ENCODE data around the gene DNAJB1. TPM values are rescaled to one million over a fixed set of nuclear protein-coding genes. Genes with fewer than 3 reads are reported as not detected.

The DNAJB1 gene
- total and polyA plus RNA-seq, 10 of the 15 experiments (the other 5 are each of a cell fraction or from before 2014, with no cell fraction given) = 4.8 to 65.8 (median 34.9) TPM

DNA sequence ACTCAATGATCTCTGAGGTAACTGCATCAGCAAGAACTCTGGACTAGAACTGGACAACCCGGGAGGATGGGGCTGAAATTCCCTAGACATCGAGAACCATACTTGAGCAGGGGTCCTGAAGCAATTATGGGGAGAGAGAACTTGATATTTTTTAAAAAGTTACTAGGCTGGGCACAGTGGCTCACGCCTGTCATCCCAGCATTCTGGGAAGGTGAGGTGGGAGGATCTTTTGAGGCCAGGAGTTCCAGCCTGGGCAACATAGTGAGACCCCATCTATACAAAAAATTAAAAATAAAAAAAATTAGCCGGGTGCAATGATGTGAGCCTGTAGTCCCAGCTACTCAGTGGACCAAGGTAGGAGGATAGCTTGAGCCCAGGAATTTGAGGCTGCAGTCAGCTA is 2.3 kb upstream of the DNAJB1 start:
- H3K4me3 ChIP-seq = no peak overlapping the region
- no peak overlapping the region for H2AFZ ChIP-seq (ENCODE audit: control insufficient read depth, low read depth, low read length)
- H3K27ac ChIP-seq (ENCODE audit: control insufficient read depth, insufficient read depth) = no peak overlapping the region
- ChIA-PET POLR2A (interaction anchor here (1.5 kb wide), 1 partner anchor 9 kb away, joined by 3 read pairs; the partner anchor contains the start of gene TECR), RAD21 (ENCODE audit: unreplicated experiment) (no interaction called here), CTCF (no interaction called here), SMC1A (ENCODE audit: uncharacterized antibody, unreplicated experiment) (interaction anchor here (1.1 kb wide), 1 partner anchor 8 kb away, joined by 3 read pairs; no protein-coding TSS in a partner anchor)
- WGBS (ENCODE audit: insufficient coverage, insufficient replicate concordance, low lambda C conversion rate, missing lambda C conversion rate) = 76% methylated on average over 4 of the region's 4 CpGs
- DNase-seq (ENCODE audit: low read depth, low spot score) (no peak), ATAC-seq (no peak), FAIRE-seq (no peak)
- H3K36me3 ChIP-seq (ENCODE audit: control insufficient read depth in 2 of 2, insufficient read depth in 2 of 2, low read length in 1 of 2) = peaks cover 0 to 6% of the 10 kb centered on the region in 2 experiments; a peak in 3 of 4 replicates
- H3K9ac ChIP-seq (ENCODE audit: control insufficient read depth, insufficient read depth, low read length) = no peak overlapping the region
- TF ChIP-seq FOXK2 (IDR thresholded peaks at IDR 0.05) (no peak), KAT2A (conservative IDR thresholded peaks at IDR 0.05; ENCODE audit: control insufficient read depth, low read depth, low read length) (no peak), JUNB (IDR thresholded peaks at IDR 0.05) (no peak), HCFC1 (IDR thresholded peaks at IDR 0.05; ENCODE audit: low read length) (no peak), SP1 (IDR thresholded peaks at IDR 0.05; ENCODE audit: low read depth, low read length) (no peak), ZNF24 (IDR thresholded peaks at IDR 0.05) (no peak), IRF4 (IDR thresholded peaks at IDR 0.05; ENCODE audit: low read depth, low read length) (no peak), EGR1 (IDR thresholded peaks at IDR 0.05; ENCODE audit: borderline replicate concordance in 1 of 2, low read depth in 2 of 2, low read length in 2 of 2) (no peak), CBX5 (IDR thresholded peaks at IDR 0.05; ENCODE audit: low read depth) (no peak), CTCF (IDR thresholded peaks at IDR 0.05 in 2 of 3, conservative IDR thresholded peaks at IDR 0.05 in 1 of 3; ENCODE audit: control insufficient read depth in 2 of 3, extremely low read depth in 1 of 3, insufficient read depth in 1 of 3, low read depth in 3 of 3, low read length in 3 of 3) (no peak), TARDBP (IDR thresholded peaks at IDR 0.05; ENCODE audit: borderline replicate concordance) (no peak), HDGF (IDR thresholded peaks at IDR 0.05) (no peak), MTA2 (IDR thresholded peaks at IDR 0.05; ENCODE audit: low read depth) (no peak), USF1 (IDR thresholded peaks at IDR 0.05; ENCODE audit: borderline replicate concordance, extremely low read length, insufficient read depth, low read depth, low read length) (no peak), MAX (IDR thresholded peaks at IDR 0.05; ENCODE audit: low read depth, low read length) (no peak), BHLHE40 (IDR thresholded peaks at IDR 0.05; ENCODE audit: borderline replicate concordance in 1 of 2, low read depth in 2 of 2, low read length in 1 of 2) (no peak), SRF (IDR thresholded peaks at IDR 0.05; ENCODE audit: low read depth in 2 of 2, low read length in 2 of 2) (no peak), ESRRA (IDR thresholded peaks at IDR 0.05; ENCODE audit: low read length) (no peak)
- TF ChIP-seq, protein P1, sequence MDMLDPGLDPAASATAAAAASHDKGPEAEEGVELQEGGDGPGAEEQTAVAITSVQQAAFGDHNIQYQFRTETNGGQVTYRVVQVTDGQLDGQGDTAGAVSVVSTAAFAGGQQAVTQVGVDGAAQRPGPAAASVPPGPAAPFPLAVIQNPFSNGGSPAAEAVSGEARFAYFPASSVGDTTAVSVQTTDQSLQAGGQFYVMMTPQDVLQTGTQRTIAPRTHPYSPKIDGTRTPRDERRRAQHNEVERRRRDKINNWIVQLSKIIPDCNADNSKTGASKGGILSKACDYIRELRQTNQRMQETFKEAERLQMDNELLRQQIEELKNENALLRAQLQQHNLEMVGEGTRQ (IDR thresholded peaks at IDR 0.05; ENCODE audit: borderline replicate concordance, low read depth, low read length) = no peak
- TF ChIP-seq, protein P2, sequence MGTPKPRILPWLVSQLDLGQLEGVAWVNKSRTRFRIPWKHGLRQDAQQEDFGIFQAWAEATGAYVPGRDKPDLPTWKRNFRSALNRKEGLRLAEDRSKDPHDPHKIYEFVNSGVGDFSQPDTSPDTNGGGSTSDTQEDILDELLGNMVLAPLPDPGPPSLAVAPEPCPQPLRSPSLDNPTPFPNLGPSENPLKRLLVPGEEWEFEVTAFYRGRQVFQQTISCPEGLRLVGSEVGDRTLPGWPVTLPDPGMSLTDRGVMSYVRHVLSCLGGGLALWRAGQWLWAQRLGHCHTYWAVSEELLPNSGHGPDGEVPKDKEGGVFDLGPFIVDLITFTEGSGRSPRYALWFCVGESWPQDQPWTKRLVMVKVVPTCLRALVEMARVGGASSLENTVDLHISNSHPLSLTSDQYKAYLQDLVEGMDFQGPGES (IDR thresholded peaks at IDR 0.05) = no peak
- H3K79me2 ChIP-seq (ENCODE audit: control insufficient read depth, insufficient read depth, low read length) = peaks cover 27% of the 10 kb centered on the region
- BruUV-seq (replicated peaks) = no TSS peak
- H3K4me2 ChIP-seq (ENCODE audit: control insufficient read depth, insufficient read depth) = no peak overlapping the region
- peaks cover 9% of the 10 kb centered on the region for H3K4me1 ChIP-seq (ENCODE audit: control insufficient read depth, insufficient read depth, low read length)
- in situ Hi-C loops (cut with MboI) (no loop called here), intact Hi-C loops (cut with micrococcal nuclease; ENCODE audit: unreplicated experiment) (no loop called here)
- no peaks in the 10 kb centered on the region for H3K27me3 ChIP-seq (replicated peaks in 1 of 2; ENCODE audit: control insufficient read depth in 2 of 2, insufficient read depth in 2 of 2, low read length in 1 of 2)
- no peaks in the 10 kb centered on the region for H3K9me3 ChIP-seq (replicated peaks; ENCODE audit: control insufficient read depth, insufficient read depth, low read length)
- peaks cover 3% of the 10 kb centered on the region; the same call in 1 of the 2 replicates for H4K20me1 ChIP-seq (ENCODE audit: control insufficient read depth, insufficient read depth)
